HepG2 (cell line): ENCODE results near the gene PRR33.

Experiments
- ATF1 ChIP-seq: IDR thresholded peaks from 2 replicates; pipeline ENCODE4 v1.6.1; 2016; ENCODE audit warnings: mild to moderate bottlenecking, control low read depth
- CBX2 ChIP-seq, 2 experiments: fragments of 200-600 bp in 1 of 2; sonication (generic); formaldehyde crosslinking in 1 of 2; IDR thresholded peaks; 2 replicates each; pipeline versions ENCODE4 v1.7.0 to v1.8.1; 2018 to 2022; ENCODE audit warnings: low read depth in 2 of 2, low read length in 1 of 2, mild to moderate bottlenecking in 1 of 2, missing genetic modification reagents in 1 of 2
- CTCF ChIP-seq: sonication (generic); formaldehyde crosslinking; IDR thresholded peaks from 2 replicates; pipeline ENCODE4 v1.5.0; 2020; ENCODE audit warnings: mild to moderate bottlenecking, missing genetic modification reagents, moderate library complexity
- FOXM1 ChIP-seq: sonication (generic); formaldehyde crosslinking; IDR thresholded peaks from 2 replicates; pipeline ENCODE4 v1.5.0; 2020; ENCODE audit warnings: missing genetic modification reagents
- GABPA ChIP-seq, 2 experiments: IDR thresholded peaks; 2 replicates each; pipeline ENCODE4 v1.6.1; 2011 to 2016; ENCODE audit warnings: low read depth in 2 of 2, low read length in 1 of 2, missing biosample characterization in 1 of 2, missing genetic modification characterization in 1 of 2
- HNRNPLL ChIP-seq: fragments of 200-400 bp; formaldehyde crosslinking; IDR thresholded peaks from 2 replicates; pipeline ENCODE4 v1.6.1; 2017; ENCODE audit warnings: mild to moderate bottlenecking, low read depth, low read length; ENCODE audit not compliant: poor library complexity, severe bottlenecking
- MED13 ChIP-seq: sonication (generic); formaldehyde crosslinking; IDR thresholded peaks from 2 replicates; pipeline ENCODE4 v1.5.0; 2020; ENCODE audit warnings: missing genetic modification reagents
- SIN3A ChIP-seq: IDR thresholded peaks from 2 replicates; pipeline ENCODE4 v1.6.1; 2011; ENCODE audit warnings: low read depth, mild to moderate bottlenecking, control low read depth, low read length, borderline replicate concordance
- ZBTB8A ChIP-seq: sonication (generic); formaldehyde crosslinking; IDR thresholded peaks from 2 replicates; pipeline ENCODE4 v1.4.0; 2020; ENCODE audit warnings: mild to moderate bottlenecking, low read depth, missing genetic modification reagents, borderline replicate concordance
- ZNF670 ChIP-seq: sonication (generic); formaldehyde crosslinking; IDR thresholded peaks from 2 replicates; pipeline ENCODE4 v1.8.0; 2022; ENCODE audit warnings: mild to moderate bottlenecking, missing genetic modification reagents, borderline replicate concordance

- no peak for TF ChIP-seq FOXM1 (CRISPR knock-in tag)
- TF ChIP-seq GABPA (IDR thresholded peaks at IDR 0.05; ENCODE audit: low read depth, low read length), result no peak
- TF ChIP-seq GABPA (CRISPR knock-in tag; IDR thresholded peaks at IDR 0.05; ENCODE audit: low read depth), result no peak
- no peak for TF ChIP-seq CBX2 (IDR thresholded peaks at IDR 0.05; ENCODE audit: low read depth, low read length)
- TF ChIP-seq CBX2 (CRISPR knock-in tag; IDR thresholded peaks at IDR 0.05; ENCODE audit: low read depth), result no peak
- no peak for TF ChIP-seq HNRNPLL
- TF ChIP-seq ZNF670 (CRISPR knock-in tag), result no peak
- TF ChIP-seq SIN3A, result no peak
- TF ChIP-seq CTCF (CRISPR knock-in tag), result peak; percentile 49
- TF ChIP-seq ZBTB8A, result no peak
- TF ChIP-seq MED13 (CRISPR knock-in tag), result no peak
- no peak for TF ChIP-seq ATF1 (CRISPR knock-in tag)
Observed at GRCh38 chr11:1854949-1855885, 36.5 kb downstream of the PRR33 start.
